GM12874 (cell line): Measurements from ENCODE around the gene ZNF697.

Source experiments
- CTCF ChIP-seq: IDR thresholded peaks from 2 replicates; pipeline ENCODE4 v1.5.1; 2011; ENCODE audit warnings: low read depth, mild to moderate bottlenecking, control low read depth, low read length, moderate library complexity; ENCODE audit not compliant: insufficient read depth

Gene ZNF697

DNA sequence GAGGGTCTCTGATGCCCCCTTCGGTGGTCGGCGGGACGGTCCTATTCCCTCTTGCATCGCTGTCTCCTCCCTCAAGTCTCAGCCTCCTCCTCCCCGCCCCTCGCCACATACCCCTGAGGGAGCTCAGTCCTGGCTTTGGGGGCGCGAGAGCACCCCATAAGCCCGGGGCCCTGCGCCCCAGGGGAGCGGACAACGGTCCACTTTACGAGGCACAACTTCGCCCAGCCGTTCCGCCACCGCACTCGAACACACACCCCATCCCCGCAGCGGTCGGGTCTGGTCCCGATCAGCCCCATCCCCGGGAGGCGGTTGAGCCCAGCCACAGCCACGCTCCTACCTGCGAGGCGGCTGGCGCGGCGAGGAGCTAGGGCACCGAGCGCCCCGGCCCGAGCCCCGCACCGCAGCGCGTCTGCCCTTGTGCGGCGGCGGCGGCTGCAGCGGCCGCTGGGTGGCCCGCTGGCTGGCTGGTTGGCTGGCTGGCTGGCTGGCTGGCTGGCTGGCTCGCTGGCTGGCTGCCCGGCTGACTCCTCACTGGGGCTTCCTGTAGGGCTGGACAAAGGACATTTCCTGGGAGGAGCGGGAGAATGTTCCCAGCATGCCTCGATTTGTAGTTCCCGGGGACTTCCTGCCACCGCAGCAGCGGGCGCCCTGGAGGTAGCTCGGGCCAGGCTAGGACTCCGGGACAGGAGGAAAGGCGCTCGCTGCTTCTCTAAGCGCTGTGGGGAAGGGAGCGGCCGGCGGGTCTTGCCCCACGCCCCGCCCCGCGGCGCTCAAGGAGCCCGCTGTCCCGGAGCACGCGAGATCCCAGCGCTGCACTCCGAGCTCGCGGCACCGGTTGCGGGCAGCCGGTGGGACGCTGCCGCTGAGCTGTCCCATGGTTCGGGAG is at the start of gene ZNF697:
TSS of gene ZNF697 (minus strand) at position 533 of the 886 bp plus-strand sequence. CDS start 22,166 bp downstream, outside the sequence.
- TF ChIP-seq CTCF: peak; percentile 34; the same call in 1 of the 2 replicates

DNA sequence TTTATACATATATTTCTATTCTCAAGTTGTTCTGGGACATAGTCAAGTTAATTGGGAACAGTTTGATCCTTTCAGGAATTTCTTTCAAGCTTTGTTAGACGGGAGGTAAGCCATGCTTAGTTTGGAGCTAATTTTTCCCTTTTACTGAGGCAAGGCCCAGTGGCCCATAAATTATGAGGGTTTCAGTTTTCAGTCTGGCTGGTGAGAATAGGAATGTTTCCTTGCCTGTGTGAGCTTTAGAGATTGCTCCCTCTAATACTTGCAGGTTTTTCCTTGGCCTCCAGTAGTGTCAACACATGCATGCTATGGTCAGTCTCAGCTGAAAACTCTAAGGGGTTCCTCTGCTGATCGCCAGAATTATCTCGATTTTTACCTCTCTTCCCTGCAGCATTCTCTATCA is 49.5 kb upstream of the ZNF697 start:
- TF ChIP-seq CTCF: no peak

DNA sequence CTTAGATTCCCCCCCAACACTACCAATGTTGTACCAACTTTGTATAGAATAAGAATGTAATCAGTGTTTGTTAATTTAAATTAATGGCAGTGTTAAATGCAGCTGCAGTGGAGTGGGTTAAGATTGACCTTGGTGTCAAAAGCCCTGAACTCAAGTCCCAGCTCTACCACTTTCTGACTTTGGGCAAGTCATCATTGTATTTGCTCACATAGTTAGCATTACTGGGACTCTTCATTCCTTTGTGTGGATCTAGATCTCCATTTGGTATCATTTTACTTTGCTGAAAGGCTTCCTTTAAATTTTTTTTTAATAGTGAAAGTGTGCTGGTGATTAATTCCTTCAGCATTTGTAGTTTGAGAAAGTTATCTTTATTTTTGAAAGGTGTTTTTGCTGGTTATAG is 41.4 kb upstream of the ZNF697 start:
- no peak for TF ChIP-seq CTCF

- no peak for TF ChIP-seq CTCF
Observed at GRCh38 chr1:119688810-119689209, 40.7 kb upstream of the ZNF697 start.

DNA sequence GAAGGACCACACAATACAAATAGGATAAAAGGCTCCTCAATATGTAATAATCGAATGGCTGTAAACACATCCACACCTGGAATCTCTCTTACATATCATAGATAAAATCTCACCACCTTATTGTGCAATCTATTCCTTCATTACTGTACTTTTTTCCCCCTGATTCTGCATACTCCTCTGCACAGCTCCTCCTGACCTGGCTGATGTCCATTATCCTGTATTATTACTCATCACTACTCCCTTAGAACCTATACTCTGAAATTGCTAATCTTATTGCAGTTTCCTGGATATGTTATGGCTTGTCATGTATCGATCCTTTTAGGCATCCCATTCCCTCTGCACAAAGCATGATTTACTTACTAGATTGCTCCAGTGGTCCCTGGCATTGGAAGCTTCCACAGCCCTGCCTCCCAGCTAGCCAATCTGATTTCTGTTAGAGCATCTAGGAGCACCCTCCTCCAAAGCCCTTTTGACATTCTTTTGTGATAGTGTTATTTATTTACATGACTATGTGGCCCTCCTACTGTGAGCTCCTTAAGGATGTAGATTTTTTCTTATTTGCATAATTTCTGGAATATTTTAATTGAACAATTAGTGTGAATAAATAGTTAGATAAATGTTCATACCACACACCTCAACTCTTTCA is 39.5 kb upstream of the ZNF697 start:
- TF ChIP-seq CTCF: no peak

- no peak for TF ChIP-seq CTCF
Observed at GRCh38 chr1:119686661-119687060, 38.6 kb upstream of the ZNF697 start.

- no peak for TF ChIP-seq CTCF
Observed at GRCh38 chr1:119683893-119684292, 35.8 kb upstream of the ZNF697 start.
